GM21528 (cell line): ENCODE measurements around the gene FLG2.
"Not testable (repeated sequence)": the region's sequence is repeated elsewhere in the genome, so short reads cannot be mapped to it uniquely, and the experiment has no call there.

ENCODE experiments used
- ATAC-seq: cut with Tn5 transposase; IDR thresholded peaks from one replicate; pipeline ENCODE4 v1.9.1; 2021; ENCODE audit warnings: mild to moderate bottlenecking, moderate library complexity; ENCODE audit not compliant: unreplicated experiment, low FRiP score

FLG2 gene

GRCh38 chr1:152313319-152313801 lies 46.4 kb downstream of the FLG2 start:
- ATAC-seq, result no peak

GRCh38 chr1:152312169-152312568 lies 47.6 kb downstream of the FLG2 start:
- ATAC-seq, result not testable (repeated sequence)

- no peak for ATAC-seq
Measured at GRCh38 chr1:152309955-152310354, 49.9 kb downstream of the FLG2 start.

GRCh38 chr1:152309320-152309901 lies 50.4 kb downstream of the FLG2 start:
- not testable (repeated sequence) for ATAC-seq

DNA sequence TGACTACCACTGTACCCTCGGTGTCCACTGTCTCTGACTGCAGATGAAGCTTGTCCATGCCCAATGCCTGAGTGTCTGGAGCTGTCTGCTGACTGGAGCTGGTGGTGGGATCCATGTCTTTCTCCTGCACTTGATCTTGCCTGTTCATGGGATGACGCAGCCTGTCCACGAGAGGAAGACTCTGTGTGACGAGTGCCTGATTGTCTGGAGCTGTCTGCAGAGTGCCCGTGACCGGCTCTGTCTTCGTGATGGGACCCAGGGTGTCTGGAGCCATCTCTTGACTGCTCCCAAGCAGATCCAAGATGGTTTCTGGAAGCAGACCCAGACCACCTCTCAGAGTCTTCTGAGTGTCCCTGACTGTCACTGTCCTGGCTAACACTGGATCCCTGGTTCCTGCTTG lies 51.0 kb downstream of the FLG2 start:
- ATAC-seq, result not testable (repeated sequence)

GRCh38 chr1:152307970-152308369 lies 51.8 kb downstream of the FLG2 start:
- ATAC-seq, result not testable (repeated sequence)

DNA sequence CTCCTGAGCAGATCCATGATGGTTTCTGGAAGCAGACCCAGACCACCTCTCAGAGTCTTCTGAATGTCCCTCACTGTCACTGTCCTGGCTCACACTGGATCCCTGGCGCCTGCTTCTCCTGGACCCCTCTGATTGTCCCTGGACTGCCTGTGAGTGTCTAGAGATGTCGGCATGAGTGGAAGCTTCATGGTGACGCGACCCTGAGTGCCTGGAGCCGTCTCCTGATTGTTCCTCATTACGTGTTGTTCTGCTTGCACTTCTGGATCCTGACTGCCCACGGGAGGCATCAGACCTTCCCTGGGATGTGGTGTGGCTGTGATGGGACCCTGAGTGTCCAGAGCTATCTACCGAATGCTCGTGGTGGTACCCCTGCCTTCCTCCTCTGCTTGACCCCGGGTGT lies 53.7 kb downstream of the FLG2 start:
- not testable (repeated sequence) for ATAC-seq

- ATAC-seq, result not testable (repeated sequence)
Measured at GRCh38 chr1:152304773-152305172, 55.0 kb downstream of the FLG2 start.

DNA sequence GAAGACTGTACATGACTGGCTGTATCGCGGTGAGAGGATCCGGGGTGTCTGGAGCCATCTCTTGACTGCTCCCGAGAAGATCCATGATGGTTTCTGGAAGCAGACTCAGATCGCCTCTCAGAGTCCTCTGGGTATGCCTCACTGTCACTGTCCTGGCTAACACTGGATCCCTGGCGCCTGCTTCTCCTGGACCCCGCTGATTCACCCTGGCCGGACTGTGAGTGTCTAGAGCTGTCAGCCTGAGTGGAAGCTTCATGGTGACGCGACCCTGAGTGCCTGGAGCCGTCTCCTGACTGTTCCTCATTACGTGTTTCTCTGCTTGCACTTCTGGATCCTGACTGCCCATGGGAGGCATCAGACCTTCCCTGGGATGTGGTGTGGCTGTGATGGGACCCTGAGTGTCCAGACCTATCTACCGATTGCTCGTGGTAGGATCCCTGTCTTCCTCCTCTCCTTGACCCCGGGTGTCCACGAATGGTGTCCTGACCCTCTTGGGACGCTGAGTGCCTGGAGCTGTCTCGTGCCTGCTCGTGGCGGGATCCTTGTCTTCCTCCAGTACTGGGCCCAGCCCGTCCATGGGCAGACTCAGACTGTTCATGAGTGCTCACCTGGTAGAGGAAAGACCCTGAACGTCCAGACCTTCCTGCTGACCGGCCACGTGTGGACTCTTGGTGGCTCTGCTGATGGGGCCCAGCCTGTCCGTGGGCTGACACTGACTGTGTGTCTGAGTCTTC lies 56.5 kb downstream of the FLG2 start:
- not testable (repeated sequence) for ATAC-seq
